ENCODE measurements around the gene UBE3A. TPM values are rescaled to one million over a fixed set of nuclear protein-coding genes. Genes with fewer than 3 reads are reported as not detected.
A peak's percentile ranks its signal among the peaks of the same experiment; 100 is the strongest.

The UBE3A gene
- total and polyA plus RNA-seq, 8 donors, result 8.9 to 48.9 (median 39.0) TPM

- H3K4me1 ChIP-seq, result no peaks in the 10 kb centered on the region
- H3K36me3 ChIP-seq, result peaks cover 0 to 22% (median 3%) of the 10 kb centered on the region in 3 donors
- FAIRE-seq (no peak), DNase-seq (no peak), ATAC-seq (peak in 1 of 4 donors; percentile 12)
- no peak overlapping the region for H3K27ac ChIP-seq
- 97 to 98% methylated on average over 3 of the region's 3 CpGs for WGBS, 2 donors
- intact Hi-C loops (cut with DNase I), result no loop called here
- no peaks in the 10 kb centered on the region for H3K27me3 ChIP-seq
- H3K4me3 ChIP-seq, result no peak overlapping the region
- no peak for TF ChIP-seq CTCF (IDR thresholded peaks at IDR 0.05)
- no peaks in the 10 kb centered on the region for H3K9me3 ChIP-seq
Measured at GRCh38 chr15:25342629-25343028, 96.2 kb downstream of the UBE3A start.

- peaks cover 0 to 27% (median 3%) of the 10 kb centered on the region in 3 donors for H3K36me3 ChIP-seq
- no peaks in the 10 kb centered on the region for H3K4me1 ChIP-seq
- H3K4me3 ChIP-seq, result no peak overlapping the region
- no peak for TF ChIP-seq CTCF (IDR thresholded peaks at IDR 0.05)
- no peak overlapping the region for H3K27ac ChIP-seq
- 88 to 94% methylated on average over 2 of the region's 2 CpGs for WGBS, 2 donors
- ATAC-seq, result peak in 1 of 4 donors; percentile 40
- no peaks in the 10 kb centered on the region for H3K9me3 ChIP-seq
- no peak for DNase-seq
- H3K27me3 ChIP-seq, result no peaks in the 10 kb centered on the region
- intact Hi-C loops (cut with DNase I), result no loop called here
- FAIRE-seq, result no peak
Measured at GRCh38 chr15:25339431-25339830, 99.4 kb downstream of the UBE3A start.

GRCh38 chr15:25335279-25335678 is 103.5 kb downstream of the UBE3A start:
- Histone ChIP-seq H3K4me3 (no peak overlapping the region), H3K27ac (no peak overlapping the region), H3K9me3 (no peaks in the 10 kb centered on the region), H3K27me3 (no peaks in the 10 kb centered on the region), H3K4me1 (no peaks in the 10 kb centered on the region), H3K36me3 (peaks cover 0 to 27% (median 3%) of the 10 kb centered on the region in 3 donors)
- intact Hi-C loops (cut with DNase I), result no loop called here
- 98% methylated on average over 4 of the region's 4 CpGs for WGBS, 2 donors
- no peak for ATAC-seq
- TF ChIP-seq CTCF (IDR thresholded peaks at IDR 0.05), result no peak
- no peak for FAIRE-seq
- no peak for DNase-seq

- FAIRE-seq (no peak), DNase-seq (no peak), ATAC-seq (no peak)
- Histone ChIP-seq H3K9me3 (no peaks in the 10 kb centered on the region), H3K4me1 (no peaks in the 10 kb centered on the region), H3K27ac (no peak overlapping the region), H3K36me3 (peaks cover 0 to 8% (median 0%) of the 10 kb centered on the region in 3 donors), H3K4me3 (no peak overlapping the region), H3K27me3 (no peaks in the 10 kb centered on the region)
- WGBS, 2 donors, result 98 to 100% methylated on average over 2 of the region's 2 CpGs
- no peak for TF ChIP-seq CTCF (IDR thresholded peaks at IDR 0.05)
- intact Hi-C loops (cut with DNase I), result no loop called here
Measured at GRCh38 chr15:25333049-25333448, 105.8 kb downstream of the UBE3A start.

GRCh38 chr15:25332306-25332705 is 106.5 kb downstream of the UBE3A start:
- ATAC-seq (no peak), DNase-seq (no peak), FAIRE-seq (no peak)
- 92 to 95% methylated on average over 2 of the region's 2 CpGs for WGBS, 2 donors
- TF ChIP-seq CTCF (IDR thresholded peaks at IDR 0.05), result no peak
- no peak overlapping the region for H3K27ac ChIP-seq
- intact Hi-C loops (cut with DNase I), result no loop called here
- H3K4me1 ChIP-seq, result no peaks in the 10 kb centered on the region
- no peaks in the 10 kb centered on the region for H3K27me3 ChIP-seq
- H3K4me3 ChIP-seq, result no peak overlapping the region
- no peaks in the 10 kb centered on the region for H3K9me3 ChIP-seq
- peaks cover 0 to 2% (median 0%) of the 10 kb centered on the region in 3 donors for H3K36me3 ChIP-seq
